CD4-positive, alpha-beta T cell treated with Interleukin-21 for 1 hour (primary cell): Measurements from ENCODE around the gene ZER1.
A peak's percentile ranks its signal among the peaks of the same experiment; 100 is the strongest.
"Not testable (repeated sequence)": the region's sequence is repeated elsewhere in the genome, so short reads cannot be mapped to it uniquely, and the experiment has no call there.

Experiments
- DNase-seq: peaks from one replicate; pipeline ENCODE4 v3.0.0-alpha.2; 2020

Gene ZER1

GRCh38 chr9:128713941-128714573 lies 57.7 kb downstream of the ZER1 start:
- no peak for DNase-seq

GRCh38 chr9:128713411-128713780 lies 58.3 kb downstream of the ZER1 start:
- no peak for DNase-seq

- no peak for DNase-seq
These were observed 59.0 kb downstream of the ZER1 start for GRCh38 chr9:128712451-128713410.

GRCh38 chr9:128707446-128707845 lies 64.3 kb downstream of the ZER1 start:
- DNase-seq, result no peak

GRCh38 chr9:128706671-128707381 lies 64.9 kb downstream of the ZER1 start:
- no peak for DNase-seq

- no peak for DNase-seq
These were observed 65.7 kb downstream of the ZER1 start for GRCh38 chr9:128706045-128706444.

- DNase-seq, result no peak
These were observed 66.4 kb downstream of the ZER1 start for GRCh38 chr9:128705051-128705965.

- DNase-seq, result no peak
These were observed 67.4 kb downstream of the ZER1 start for GRCh38 chr9:128704356-128704670.

GRCh38 chr9:128703616-128704355 lies 67.9 kb downstream of the ZER1 start:
- no peak for DNase-seq

- DNase-seq, result no peak
These were observed 68.6 kb downstream of the ZER1 start for GRCh38 chr9:128702949-128703615.

GRCh38 chr9:128702445-128702948 lies 69.2 kb downstream of the ZER1 start, which contains the start of gene PKN3:
TSS of gene PKN3 (plus strand) at chr9:128702503. CDS start at chr9:128702916, 413 bp downstream.
- DNase-seq, result peak; percentile 84

- DNase-seq, result no peak
These were observed 70.4 kb downstream of the ZER1 start for GRCh38 chr9:128701227-128701854.

GRCh38 chr9:128699096-128699795 lies 72.5 kb downstream of the ZER1 start:
- not testable (repeated sequence) for DNase-seq

- no peak for DNase-seq
These were observed 74.6 kb downstream of the ZER1 start for GRCh38 chr9:128696923-128697707.

GRCh38 chr9:128694344-128694743 lies 77.4 kb downstream of the ZER1 start:
- DNase-seq, result no peak

GRCh38 chr9:128693738-128694137 lies 78.0 kb downstream of the ZER1 start:
- DNase-seq, result not testable (repeated sequence)

GRCh38 chr9:128690684-128691034 lies 81.1 kb downstream of the ZER1 start:
- no peak for DNase-seq

GRCh38 chr9:128689820-128690683 lies 81.7 kb downstream of the ZER1 start:
- DNase-seq, result peak; percentile 70
